WTC11 (cell line): Measurements from ENCODE around the gene RALA. TPM values are rescaled to one million over a fixed set of nuclear protein-coding genes. Genes with fewer than 3 reads are reported as not detected.

Experiments
- ATAC-seq: fragments of 200-7000 bp; cut with Tn5 transposase; 2 replicates; pipeline ENCODE4 v1.10.0; 2021; ENCODE audit warnings: mild to moderate bottlenecking, moderate library complexity
- CTCF ChIA-PET: fragments of 300-600 bp; sonication (Branson Sonifier 250); formaldehyde crosslinking; loops from one replicate; lab custom pipeline; 2021; ENCODE audit warnings: antibody characterized with exemption; lab: Charles Lee
- POLR2A ChIA-PET: fragments of 350-600 bp; sonication (Branson Sonifier 250); formaldehyde crosslinking; loops from one replicate; lab custom pipeline; 2021; ENCODE audit warnings: antibody characterized with exemption; lab: Charles Lee
- DNase-seq: peaks from one replicate; pipeline ENCODE4 v3.0.0; 2021; ENCODE audit warnings: low spot score
- H3K27ac Mint-ChIP-seq: 2 replicates; pipeline ENCODE4 v1.8.0; 2021; ENCODE audit warnings: mixed read lengths
- H3K27me3 Mint-ChIP-seq: 2 replicates; pipeline ENCODE4 v1.8.0; 2021; ENCODE audit warnings: low read depth, mild to moderate bottlenecking, moderate library complexity, mixed read lengths
- H3K36me3 Mint-ChIP-seq: 2 replicates; pipeline ENCODE4 v1.8.0; 2021; ENCODE audit warnings: mixed read lengths
- H3K4me1 Mint-ChIP-seq: 2 replicates; pipeline ENCODE4 v1.8.0; 2022; ENCODE audit warnings: mixed read lengths
- H3K4me3 Mint-ChIP-seq: 2 replicates; pipeline ENCODE4 v1.8.0; 2021; ENCODE audit warnings: mild to moderate bottlenecking, moderate library complexity, mixed read lengths
- H3K9me3 Mint-ChIP-seq: 2 replicates; pipeline ENCODE4 v1.8.0; 2021; ENCODE audit warnings: mixed read lengths
- CREM ChIP-seq: sonication (generic); formaldehyde crosslinking; IDR thresholded peaks from 2 replicates; pipeline ENCODE4 v1.8.1; 2022; ENCODE audit warnings: mild to moderate bottlenecking, missing genetic modification reagents, moderate library complexity
- HMGA2 ChIP-seq: fragments of 250-450 bp; sonication (Bioruptor Pico); IDR thresholded peaks from 2 replicates; pipeline ENCODE4 v1.4.0; 2021; ENCODE audit warnings: mild to moderate bottlenecking, moderate library complexity
- IRF2 ChIP-seq: sonication (generic); formaldehyde crosslinking; IDR thresholded peaks from 2 replicates; pipeline ENCODE4 v1.8.0; 2022; ENCODE audit warnings: low read depth, missing genetic modification reagents, borderline replicate concordance
- MXD4 ChIP-seq: fragments of 250-450 bp; sonication (Bioruptor Pico); IDR thresholded peaks from 2 replicates; pipeline ENCODE4 v1.8.0; 2021; ENCODE audit warnings: mild to moderate bottlenecking, moderate library complexity, borderline replicate concordance
- MYBL2 ChIP-seq: sonication (generic); formaldehyde crosslinking; IDR thresholded peaks from 2 replicates; pipeline ENCODE4 v1.8.1; 2023; ENCODE audit warnings: mild to moderate bottlenecking, moderate library complexity, missing genetic modification reagents
- NFE2L1 ChIP-seq: sonication (generic); formaldehyde crosslinking; IDR thresholded peaks from 2 replicates; pipeline ENCODE4 v1.8.1; 2023; ENCODE audit warnings: missing genetic modification reagents
- NR2C2 ChIP-seq: sonication (generic); formaldehyde crosslinking; IDR thresholded peaks from 2 replicates; pipeline ENCODE4 v1.8.0; 2022; ENCODE audit warnings: mild to moderate bottlenecking, missing genetic modification reagents
- SOX15 ChIP-seq: fragments of 250-450 bp; sonication (Bioruptor Pico); IDR thresholded peaks from 2 replicates; pipeline ENCODE4 v1.9.0; 2021; ENCODE audit warnings: mild to moderate bottlenecking
- SP1 ChIP-seq: sonication (generic); formaldehyde crosslinking; conservative IDR thresholded peaks from 2 replicates; pipeline ENCODE4 v1.8.1; 2022; ENCODE audit warnings: missing genetic modification reagents
- TCF7 ChIP-seq: sonication (generic); formaldehyde crosslinking; IDR thresholded peaks from 2 replicates; pipeline ENCODE4 v1.8.0; 2022; ENCODE audit warnings: mild to moderate bottlenecking, low read depth, missing genetic modification reagents, moderate library complexity
- ZBTB21 ChIP-seq: sonication (generic); formaldehyde crosslinking; IDR thresholded peaks from 2 replicates; pipeline ENCODE4 v1.8.1; 2023; ENCODE audit warnings: mild to moderate bottlenecking, missing genetic modification reagents, borderline replicate concordance
- ZNF317 ChIP-seq: sonication (generic); formaldehyde crosslinking; IDR thresholded peaks from 2 replicates; pipeline ENCODE4 v1.8.1; 2023; ENCODE audit warnings: low read depth, mild to moderate bottlenecking, moderate library complexity, missing genetic modification reagents, borderline replicate concordance
- ZNF416 ChIP-seq: fragments of 250-450 bp; sonication (Bioruptor Pico); IDR thresholded peaks from 2 replicates; pipeline ENCODE4 v1.9.0; 2021; ENCODE audit warnings: mild to moderate bottlenecking, inconsistent platforms
- total RNA-seq: library from RNA; stranded (reverse); gene quantifications from 3 replicates; pipeline ENCODE4 v1.2.3, GENCODE V29; 2021
- TF ChIP-seq, protein P1 (sequence below): fragments of 250-450 bp; sonication (Bioruptor Pico); IDR thresholded peaks from 2 replicates; pipeline ENCODE4 v1.9.0; 2021; ENCODE audit warnings: mild to moderate bottlenecking, borderline replicate concordance
- TF ChIP-seq, protein P2 (sequence below): fragments of 250-450 bp; sonication (Bioruptor Pico); IDR thresholded peaks from 2 replicates; pipeline ENCODE4 v1.9.0; 2021; ENCODE audit warnings: moderate library complexity, mild to moderate bottlenecking, inconsistent platforms, borderline replicate concordance
- TF ChIP-seq, protein P3 (sequence below): fragments of 250-450 bp; sonication (Bioruptor Pico); IDR thresholded peaks from 2 replicates; pipeline ENCODE4 v1.9.0; 2021; ENCODE audit warnings: mild to moderate bottlenecking
- TF ChIP-seq, protein P4 (sequence below): fragments of 250-450 bp; sonication (Bioruptor Pico); IDR thresholded peaks from 2 replicates; pipeline ENCODE4 v1.8.0; 2021; ENCODE audit warnings: mild to moderate bottlenecking

The RALA gene
- total RNA-seq, 1 experiment from 2014 or later: 57.3 TPM

DNA sequence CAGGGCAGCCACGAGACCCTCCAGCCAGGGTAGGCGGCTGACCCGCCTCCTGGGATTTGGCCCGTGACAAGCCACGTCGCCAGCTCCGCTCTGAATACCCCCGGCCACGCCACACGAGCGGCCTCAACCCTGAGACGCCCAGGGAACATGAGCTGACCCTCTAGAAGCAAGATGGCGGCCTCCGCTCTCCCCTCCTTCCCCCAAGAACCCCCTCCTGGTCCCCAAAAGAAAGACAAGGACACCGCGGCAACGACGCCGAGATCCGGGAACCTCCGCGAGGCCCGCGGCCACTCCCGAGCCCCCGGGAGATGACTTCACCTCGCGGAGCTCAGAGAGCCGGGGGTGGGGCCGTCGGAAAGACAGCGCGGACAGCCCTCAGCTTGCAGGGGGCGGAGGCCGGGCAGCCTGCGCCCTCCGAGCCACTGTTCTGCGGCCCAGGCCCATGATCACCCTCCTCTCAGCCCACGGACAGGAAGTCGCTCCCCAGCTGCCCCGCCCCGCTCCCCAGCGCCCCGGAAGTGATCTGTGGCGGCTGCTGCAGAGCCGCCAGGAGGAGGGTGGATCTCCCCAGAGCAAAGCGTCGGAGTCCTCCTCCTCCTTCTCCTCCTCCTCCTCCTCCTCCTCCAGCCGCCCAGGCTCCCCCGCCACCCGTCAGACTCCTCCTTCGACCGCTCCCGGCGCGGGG, at the start of gene RALA (continued):
- TF ChIP-seq, protein P1, sequence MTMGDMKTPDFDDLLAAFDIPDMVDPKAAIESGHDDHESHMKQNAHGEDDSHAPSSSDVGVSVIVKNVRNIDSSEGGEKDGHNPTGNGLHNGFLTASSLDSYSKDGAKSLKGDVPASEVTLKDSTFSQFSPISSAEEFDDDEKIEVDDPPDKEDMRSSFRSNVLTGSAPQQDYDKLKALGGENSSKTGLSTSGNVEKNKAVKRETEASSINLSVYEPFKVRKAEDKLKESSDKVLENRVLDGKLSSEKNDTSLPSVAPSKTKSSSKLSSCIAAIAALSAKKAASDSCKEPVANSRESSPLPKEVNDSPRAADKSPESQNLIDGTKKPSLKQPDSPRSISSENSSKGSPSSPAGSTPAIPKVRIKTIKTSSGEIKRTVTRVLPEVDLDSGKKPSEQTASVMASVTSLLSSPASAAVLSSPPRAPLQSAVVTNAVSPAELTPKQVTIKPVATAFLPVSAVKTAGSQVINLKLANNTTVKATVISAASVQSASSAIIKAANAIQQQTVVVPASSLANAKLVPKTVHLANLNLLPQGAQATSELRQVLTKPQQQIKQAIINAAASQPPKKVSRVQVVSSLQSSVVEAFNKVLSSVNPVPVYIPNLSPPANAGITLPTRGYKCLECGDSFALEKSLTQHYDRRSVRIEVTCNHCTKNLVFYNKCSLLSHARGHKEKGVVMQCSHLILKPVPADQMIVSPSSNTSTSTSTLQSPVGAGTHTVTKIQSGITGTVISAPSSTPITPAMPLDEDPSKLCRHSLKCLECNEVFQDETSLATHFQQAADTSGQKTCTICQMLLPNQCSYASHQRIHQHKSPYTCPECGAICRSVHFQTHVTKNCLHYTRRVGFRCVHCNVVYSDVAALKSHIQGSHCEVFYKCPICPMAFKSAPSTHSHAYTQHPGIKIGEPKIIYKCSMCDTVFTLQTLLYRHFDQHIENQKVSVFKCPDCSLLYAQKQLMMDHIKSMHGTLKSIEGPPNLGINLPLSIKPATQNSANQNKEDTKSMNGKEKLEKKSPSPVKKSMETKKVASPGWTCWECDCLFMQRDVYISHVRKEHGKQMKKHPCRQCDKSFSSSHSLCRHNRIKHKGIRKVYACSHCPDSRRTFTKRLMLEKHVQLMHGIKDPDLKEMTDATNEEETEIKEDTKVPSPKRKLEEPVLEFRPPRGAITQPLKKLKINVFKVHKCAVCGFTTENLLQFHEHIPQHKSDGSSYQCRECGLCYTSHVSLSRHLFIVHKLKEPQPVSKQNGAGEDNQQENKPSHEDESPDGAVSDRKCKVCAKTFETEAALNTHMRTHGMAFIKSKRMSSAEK: no peak
- TF ChIP-seq, protein P2, sequence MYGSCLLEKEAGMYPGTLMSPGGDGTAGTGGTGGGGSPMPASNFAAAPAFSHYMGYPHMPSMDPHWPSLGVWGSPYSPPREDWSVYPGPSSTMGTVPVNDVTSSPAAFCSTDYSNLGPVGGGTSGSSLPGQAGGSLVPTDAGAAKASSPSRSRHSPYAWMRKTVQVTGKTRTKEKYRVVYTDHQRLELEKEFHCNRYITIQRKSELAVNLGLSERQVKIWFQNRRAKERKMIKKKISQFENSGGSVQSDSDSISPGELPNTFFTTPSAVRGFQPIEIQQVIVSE (CRISPR knock-in tag): no peak
- TF ChIP-seq MXD4 (CRISPR knock-in tag) (no peak), CREM (CRISPR knock-in tag) (no peak; the same call in 1 of the 2 replicates), SOX15 (no peak), TCF7 (CRISPR knock-in tag) (no peak), NR2C2 (CRISPR knock-in tag) (peak; percentile 92)
- TF ChIP-seq, protein P3, sequence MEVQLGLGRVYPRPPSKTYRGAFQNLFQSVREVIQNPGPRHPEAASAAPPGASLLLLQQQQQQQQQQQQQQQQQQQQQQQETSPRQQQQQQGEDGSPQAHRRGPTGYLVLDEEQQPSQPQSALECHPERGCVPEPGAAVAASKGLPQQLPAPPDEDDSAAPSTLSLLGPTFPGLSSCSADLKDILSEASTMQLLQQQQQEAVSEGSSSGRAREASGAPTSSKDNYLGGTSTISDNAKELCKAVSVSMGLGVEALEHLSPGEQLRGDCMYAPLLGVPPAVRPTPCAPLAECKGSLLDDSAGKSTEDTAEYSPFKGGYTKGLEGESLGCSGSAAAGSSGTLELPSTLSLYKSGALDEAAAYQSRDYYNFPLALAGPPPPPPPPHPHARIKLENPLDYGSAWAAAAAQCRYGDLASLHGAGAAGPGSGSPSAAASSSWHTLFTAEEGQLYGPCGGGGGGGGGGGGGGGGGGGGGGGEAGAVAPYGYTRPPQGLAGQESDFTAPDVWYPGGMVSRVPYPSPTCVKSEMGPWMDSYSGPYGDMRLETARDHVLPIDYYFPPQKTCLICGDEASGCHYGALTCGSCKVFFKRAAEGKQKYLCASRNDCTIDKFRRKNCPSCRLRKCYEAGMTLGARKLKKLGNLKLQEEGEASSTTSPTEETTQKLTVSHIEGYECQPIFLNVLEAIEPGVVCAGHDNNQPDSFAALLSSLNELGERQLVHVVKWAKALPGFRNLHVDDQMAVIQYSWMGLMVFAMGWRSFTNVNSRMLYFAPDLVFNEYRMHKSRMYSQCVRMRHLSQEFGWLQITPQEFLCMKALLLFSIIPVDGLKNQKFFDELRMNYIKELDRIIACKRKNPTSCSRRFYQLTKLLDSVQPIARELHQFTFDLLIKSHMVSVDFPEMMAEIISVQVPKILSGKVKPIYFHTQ (CRISPR knock-in tag): no peak

DNA sequence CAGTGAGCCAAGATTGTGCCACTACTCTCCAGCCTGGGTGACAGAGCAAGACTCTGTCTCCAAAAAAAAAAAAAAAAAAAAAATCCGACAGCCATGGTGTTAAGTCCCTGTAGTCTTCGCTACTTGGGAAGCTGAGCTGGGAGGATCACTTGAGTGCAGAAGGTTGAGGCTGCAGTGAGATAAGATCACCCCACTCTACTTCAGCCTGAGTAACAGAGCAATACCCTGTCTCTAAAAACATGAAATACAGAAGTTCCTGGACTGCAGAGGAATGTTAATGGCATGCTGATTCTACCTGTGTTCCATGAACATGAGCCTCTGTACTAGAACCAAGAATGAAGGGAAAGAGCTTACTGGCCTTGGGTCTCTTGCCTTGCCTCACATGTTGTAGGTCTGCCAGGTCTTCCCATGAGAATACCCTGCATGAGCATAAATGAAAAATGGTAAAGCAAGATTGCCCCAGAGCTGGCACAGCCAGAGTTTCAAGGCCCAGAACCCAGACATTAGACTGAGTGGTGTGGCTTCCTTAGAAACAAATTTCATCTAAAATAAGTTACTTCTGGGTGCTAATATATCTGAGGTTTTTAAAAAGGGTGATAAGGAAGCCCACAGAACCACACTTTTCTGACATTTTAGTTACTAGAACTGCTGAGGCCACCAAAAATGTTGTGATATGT, 48.6 kb upstream of the RALA start:
- ChIA-PET CTCF (no interaction called here), POLR2A (interaction anchor here (0.7 kb wide), 1 partner anchor 129 kb away, joined by 8 read pairs; no protein-coding TSS in a partner anchor)
- Mint-ChIP-seq H3K27ac (no peak overlapping the region), H3K27me3 (no peaks in the 10 kb centered on the region), H3K4me3 (no peak overlapping the region), H3K36me3 (peaks cover 56% of the 10 kb centered on the region), H3K4me1 (no peaks in the 10 kb centered on the region), H3K9me3 (peaks cover 23% of the 10 kb centered on the region)
- DNase-seq: no peak
- TF ChIP-seq, protein P4, sequence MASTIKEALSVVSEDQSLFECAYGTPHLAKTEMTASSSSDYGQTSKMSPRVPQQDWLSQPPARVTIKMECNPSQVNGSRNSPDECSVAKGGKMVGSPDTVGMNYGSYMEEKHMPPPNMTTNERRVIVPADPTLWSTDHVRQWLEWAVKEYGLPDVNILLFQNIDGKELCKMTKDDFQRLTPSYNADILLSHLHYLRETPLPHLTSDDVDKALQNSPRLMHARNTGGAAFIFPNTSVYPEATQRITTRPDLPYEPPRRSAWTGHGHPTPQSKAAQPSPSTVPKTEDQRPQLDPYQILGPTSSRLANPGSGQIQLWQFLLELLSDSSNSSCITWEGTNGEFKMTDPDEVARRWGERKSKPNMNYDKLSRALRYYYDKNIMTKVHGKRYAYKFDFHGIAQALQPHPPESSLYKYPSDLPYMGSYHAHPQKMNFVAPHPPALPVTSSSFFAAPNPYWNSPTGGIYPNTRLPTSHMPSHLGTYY (CRISPR knock-in tag): no peak
- no peak for ATAC-seq

DNA sequence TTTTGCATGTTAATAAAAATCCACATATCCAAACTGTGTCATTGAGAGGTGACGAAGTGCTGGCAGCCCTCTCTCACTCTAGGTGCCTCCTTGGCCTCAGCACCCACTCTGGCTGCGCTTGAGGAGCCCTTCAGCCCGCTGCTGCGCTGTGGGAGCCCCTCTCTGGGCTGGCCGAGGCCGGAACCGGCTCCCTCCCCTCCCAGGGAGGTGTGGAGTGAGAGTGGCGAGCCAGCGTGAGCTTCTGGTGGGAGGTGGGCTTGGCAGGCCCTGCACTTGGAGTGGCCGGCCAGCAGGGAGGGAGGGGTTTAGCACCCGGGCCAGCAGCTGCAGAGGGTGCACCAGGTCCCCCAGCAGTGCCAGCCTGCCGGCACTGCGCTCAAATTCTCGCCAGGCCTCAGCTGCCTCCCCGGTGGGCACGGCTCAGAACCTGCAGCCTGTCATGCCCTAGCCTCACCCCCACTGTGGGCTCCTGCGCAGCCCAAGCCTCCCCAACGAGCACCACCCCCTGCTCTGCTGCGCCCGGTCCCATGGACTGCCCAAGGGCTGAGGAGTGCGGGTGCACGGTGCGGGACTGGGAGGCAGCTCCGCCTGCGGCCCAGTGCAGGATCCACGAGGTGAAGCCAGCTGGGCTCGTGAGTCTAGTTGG, 46.0 kb upstream of the RALA start:
- no peak for ATAC-seq
- no peak overlapping the region for H3K27ac Mint-ChIP-seq
- DNase-seq: no peak
- ChIA-PET CTCF (interaction anchor here (8.8 kb wide), 1 partner anchor 167 kb away, joined by 378 read pairs; no protein-coding TSS in a partner anchor), POLR2A (no interaction called here)
- peaks cover 45% of the 10 kb centered on the region for H3K36me3 Mint-ChIP-seq
- peaks cover 23% of the 10 kb centered on the region for H3K9me3 Mint-ChIP-seq
- H3K4me3 Mint-ChIP-seq: no peak overlapping the region
- H3K4me1 Mint-ChIP-seq: peaks cover 11% of the 10 kb centered on the region
- TF ChIP-seq NFE2L1 (CRISPR knock-in tag): no peak
- TF ChIP-seq ZNF416 (CRISPR knock-in tag): no peak
- no peak for TF ChIP-seq ZNF317
- no peak for TF ChIP-seq SP1
- TF ChIP-seq ZBTB21: no peak
- no peak for TF ChIP-seq HMGA2
- no peak for TF ChIP-seq MYBL2
- no peak for TF ChIP-seq IRF2 (CRISPR knock-in tag)
- TF ChIP-seq, all 79 proteins: peak for 0
- no peaks in the 10 kb centered on the region for H3K27me3 Mint-ChIP-seq
